Adrenal gland (tissue), 5 donors: Measurements from ENCODE around the gene ULK3.

Experiments used
- POLR2A ChIP-seq, 2 donors: fragments of 450-650 bp; IDR thresholded peaks; one replicate each; pipeline ENCODE4 v1.6.1; 2017; ENCODE audit warnings: antibody characterized with exemption in 2 of 2, mild to moderate bottlenecking in 2 of 2, moderate library complexity in 1 of 2
- TF ChIP-seq, protein P1 (sequence below), 6 experiments: fragments of 450-650 bp in 4 of 6; fragments of 200-600 bp in 2 of 6; sonication (generic) in 1 of 6; IDR thresholded peaks; 1 replicate in 5 of 6; 2 replicates in 1 of 6; pipeline versions ENCODE4 v1.5.1 to v1.8.0; 2016 to 2021; ENCODE audit warnings: antibody characterized with exemption in 6 of 6, mild to moderate bottlenecking in 2 of 6, moderate library complexity in 1 of 6
- donor health status: DM: no; HTN: no; CAD: no.

DNA sequence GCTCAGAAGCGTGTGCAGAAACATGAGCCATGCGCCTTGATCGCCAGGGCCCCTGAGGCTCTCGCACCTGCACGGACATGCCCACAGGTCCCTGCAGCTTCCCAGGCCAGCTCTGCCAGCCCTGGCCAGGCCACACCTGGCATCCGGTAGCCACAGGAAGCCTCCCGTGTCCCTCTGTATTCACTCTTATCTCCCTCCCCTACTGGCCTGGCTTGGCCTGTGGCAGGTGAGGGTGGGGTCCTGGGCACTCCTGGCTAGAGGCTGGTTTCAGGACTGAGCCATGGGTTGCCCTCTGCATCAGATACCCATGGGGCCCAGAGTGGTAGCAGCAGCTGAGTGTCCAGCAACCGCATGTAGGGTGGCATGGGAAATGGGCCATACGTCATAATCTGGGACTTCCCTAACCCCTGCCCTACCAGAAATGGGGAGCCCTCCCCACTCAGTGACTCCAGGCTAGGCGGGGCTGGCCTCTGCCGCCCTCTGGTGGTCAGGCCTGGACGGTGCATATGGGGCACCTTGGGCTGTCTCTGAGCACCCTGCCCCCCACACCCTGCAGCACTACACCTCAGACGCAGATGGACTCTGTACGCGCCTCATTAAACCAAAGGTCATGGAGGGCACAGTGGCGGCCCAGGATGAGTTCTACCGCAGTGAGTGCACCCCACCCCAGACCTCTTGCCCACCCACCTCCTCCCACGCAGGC, 42.9 kb downstream of the ULK3 start:
- TF ChIP-seq, protein P1, sequence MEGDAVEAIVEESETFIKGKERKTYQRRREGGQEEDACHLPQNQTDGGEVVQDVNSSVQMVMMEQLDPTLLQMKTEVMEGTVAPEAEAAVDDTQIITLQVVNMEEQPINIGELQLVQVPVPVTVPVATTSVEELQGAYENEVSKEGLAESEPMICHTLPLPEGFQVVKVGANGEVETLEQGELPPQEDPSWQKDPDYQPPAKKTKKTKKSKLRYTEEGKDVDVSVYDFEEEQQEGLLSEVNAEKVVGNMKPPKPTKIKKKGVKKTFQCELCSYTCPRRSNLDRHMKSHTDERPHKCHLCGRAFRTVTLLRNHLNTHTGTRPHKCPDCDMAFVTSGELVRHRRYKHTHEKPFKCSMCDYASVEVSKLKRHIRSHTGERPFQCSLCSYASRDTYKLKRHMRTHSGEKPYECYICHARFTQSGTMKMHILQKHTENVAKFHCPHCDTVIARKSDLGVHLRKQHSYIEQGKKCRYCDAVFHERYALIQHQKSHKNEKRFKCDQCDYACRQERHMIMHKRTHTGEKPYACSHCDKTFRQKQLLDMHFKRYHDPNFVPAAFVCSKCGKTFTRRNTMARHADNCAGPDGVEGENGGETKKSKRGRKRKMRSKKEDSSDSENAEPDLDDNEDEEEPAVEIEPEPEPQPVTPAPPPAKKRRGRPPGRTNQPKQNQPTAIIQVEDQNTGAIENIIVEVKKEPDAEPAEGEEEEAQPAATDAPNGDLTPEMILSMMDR (IDR thresholded peaks at IDR 0.05): peak; percentile 92 to 96 (median 94)
- TF ChIP-seq POLR2A (IDR thresholded peaks at IDR 0.05): no peak
